ENCODE results near the gene PUS7L. TPM values are rescaled to one million over a fixed set of nuclear protein-coding genes. Genes with fewer than 3 reads are reported as not detected.
"Not testable (repeated sequence)": the region's sequence is repeated elsewhere in the genome, so short reads cannot be mapped to it uniquely, and the experiment has no call there.

Gene PUS7L
- total RNA-seq, 4 donors from 2014 or later, result 3.9 to 9.8 (median 7.0) TPM

- peaks cover 0 to 40% (median 14%) of the 10 kb centered on the region in 4 donors for H3K4me1 ChIP-seq
- H3K9me3 ChIP-seq, result no peaks in the 10 kb centered on the region
- H3K27ac ChIP-seq, result no peak overlapping the region
- no peaks in the 10 kb centered on the region for H3K36me3 ChIP-seq
- TF ChIP-seq EP300 (IDR thresholded peaks at IDR 0.05) (no peak), POLR2A (IDR thresholded peaks at IDR 0.05) (no peak)
- TF ChIP-seq, protein P1, sequence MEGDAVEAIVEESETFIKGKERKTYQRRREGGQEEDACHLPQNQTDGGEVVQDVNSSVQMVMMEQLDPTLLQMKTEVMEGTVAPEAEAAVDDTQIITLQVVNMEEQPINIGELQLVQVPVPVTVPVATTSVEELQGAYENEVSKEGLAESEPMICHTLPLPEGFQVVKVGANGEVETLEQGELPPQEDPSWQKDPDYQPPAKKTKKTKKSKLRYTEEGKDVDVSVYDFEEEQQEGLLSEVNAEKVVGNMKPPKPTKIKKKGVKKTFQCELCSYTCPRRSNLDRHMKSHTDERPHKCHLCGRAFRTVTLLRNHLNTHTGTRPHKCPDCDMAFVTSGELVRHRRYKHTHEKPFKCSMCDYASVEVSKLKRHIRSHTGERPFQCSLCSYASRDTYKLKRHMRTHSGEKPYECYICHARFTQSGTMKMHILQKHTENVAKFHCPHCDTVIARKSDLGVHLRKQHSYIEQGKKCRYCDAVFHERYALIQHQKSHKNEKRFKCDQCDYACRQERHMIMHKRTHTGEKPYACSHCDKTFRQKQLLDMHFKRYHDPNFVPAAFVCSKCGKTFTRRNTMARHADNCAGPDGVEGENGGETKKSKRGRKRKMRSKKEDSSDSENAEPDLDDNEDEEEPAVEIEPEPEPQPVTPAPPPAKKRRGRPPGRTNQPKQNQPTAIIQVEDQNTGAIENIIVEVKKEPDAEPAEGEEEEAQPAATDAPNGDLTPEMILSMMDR (IDR thresholded peaks at IDR 0.05), result no peak
- no peaks in the 10 kb centered on the region for H3K27me3 ChIP-seq
- no peak for DNase-seq (ENCODE audit: low spot score in 2 of 2)
- H3K4me3 ChIP-seq, result no peak overlapping the region
Observed at GRCh38 chr12:43762596-43762995, 4.0 kb upstream of the PUS7L start.

GRCh38 chr12:43761500-43761899, 2.9 kb upstream of the PUS7L start:
- Histone ChIP-seq H3K36me3 (no peaks in the 10 kb centered on the region), H3K4me3 (no peak overlapping the region), H3K4me1 (peaks cover 0 to 41% (median 15%) of the 10 kb centered on the region in 4 donors), H3K9me3 (no peaks in the 10 kb centered on the region), H3K27me3 (no peaks in the 10 kb centered on the region), H3K27ac (no peak overlapping the region)
- TF ChIP-seq, protein P1 (IDR thresholded peaks at IDR 0.05), result no peak
- TF ChIP-seq EP300 (IDR thresholded peaks at IDR 0.05), result no peak
- no peak for TF ChIP-seq POLR2A (IDR thresholded peaks at IDR 0.05)
- no peak for DNase-seq (ENCODE audit: low spot score in 2 of 2)

DNA sequence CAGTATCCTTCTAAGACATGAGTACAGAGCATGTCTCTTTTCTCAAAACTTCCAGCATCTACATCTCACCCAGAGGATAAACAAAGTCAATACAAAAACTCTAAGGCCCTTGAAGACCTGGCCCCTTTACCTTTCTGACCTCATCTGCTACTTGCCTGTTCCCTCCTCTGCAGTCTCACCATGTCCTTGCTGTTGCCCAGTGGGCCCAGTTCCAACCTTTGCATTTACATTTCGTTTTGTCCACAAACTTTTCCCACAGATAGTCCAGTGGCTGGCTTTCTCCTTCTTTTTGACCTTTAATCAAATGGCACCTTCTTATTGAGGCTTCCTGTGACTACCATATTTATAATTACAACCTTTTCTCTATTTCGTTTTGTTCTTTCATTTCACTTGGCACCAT, 1.8 kb upstream of the PUS7L start:
- 78 to 85% methylated on average over 2 of the region's 2 CpGs for WGBS, 2 donors
- no peak overlapping the region for H3K27ac ChIP-seq
- DNase-seq (ENCODE audit: low spot score in 2 of 2), result no peak
- H3K4me1 ChIP-seq, result peaks cover 0 to 38% (median 15%) of the 10 kb centered on the region in 4 donors
- H3K27me3 ChIP-seq, result no peaks in the 10 kb centered on the region
- H3K36me3 ChIP-seq, result no peaks in the 10 kb centered on the region
- H3K9me3 ChIP-seq, result no peaks in the 10 kb centered on the region
- peak overlapping the region in 2 of 4 donors; percentile 77 for H3K4me3 ChIP-seq
- TF ChIP-seq, protein P1 (IDR thresholded peaks at IDR 0.05), result no peak
- TF ChIP-seq POLR2A (IDR thresholded peaks at IDR 0.05), result no peak
- TF ChIP-seq EP300 (IDR thresholded peaks at IDR 0.05), result no peak

DNA sequence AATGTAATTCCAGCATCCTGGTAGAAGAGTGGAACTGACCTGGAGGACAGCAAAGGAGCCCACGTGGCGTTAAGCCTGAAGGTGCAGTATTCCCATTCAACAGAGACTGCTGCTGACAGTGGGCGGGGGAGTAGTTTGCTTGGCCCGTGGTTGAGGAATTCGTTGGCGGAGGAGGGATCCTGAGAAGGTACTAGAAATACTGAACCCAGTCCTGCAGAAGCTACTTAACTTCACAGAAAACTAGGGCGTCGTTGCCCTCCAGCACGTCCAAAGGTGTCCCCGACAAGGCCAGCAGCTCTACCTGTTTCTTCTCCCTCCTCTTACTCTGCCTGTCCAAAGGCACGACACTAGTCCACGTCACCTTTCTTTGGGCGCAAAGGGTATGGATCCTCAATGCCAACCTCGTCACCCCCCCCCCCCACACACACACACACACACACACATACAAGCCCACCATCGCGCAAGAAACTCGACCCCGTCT, 303 bp downstream of the PUS7L start:
- DNase-seq (ENCODE audit: low spot score in 2 of 2), result no peak
- Histone ChIP-seq H3K27me3 (no peaks in the 10 kb centered on the region), H3K36me3 (peaks cover 0 to 14% (median 0%) of the 10 kb centered on the region in 3 donors), H3K4me3 (peak overlapping the region; percentile 54 to 77 (median 72)), H3K27ac (peak overlapping the region; percentile 65 to 90 (median 88)), H3K9me3 (no peaks in the 10 kb centered on the region), H3K4me1 (peaks cover 0 to 38% (median 15%) of the 10 kb centered on the region in 4 donors)
- WGBS, 2 donors, result 1 to 2% methylated on average over 17 to 18 of the region's 18 CpGs
- TF ChIP-seq POLR2A (IDR thresholded peaks at IDR 0.05), result no peak
- TF ChIP-seq, protein P1 (IDR thresholded peaks at IDR 0.05), result no peak
- no peak for TF ChIP-seq EP300 (IDR thresholded peaks at IDR 0.05)

DNA sequence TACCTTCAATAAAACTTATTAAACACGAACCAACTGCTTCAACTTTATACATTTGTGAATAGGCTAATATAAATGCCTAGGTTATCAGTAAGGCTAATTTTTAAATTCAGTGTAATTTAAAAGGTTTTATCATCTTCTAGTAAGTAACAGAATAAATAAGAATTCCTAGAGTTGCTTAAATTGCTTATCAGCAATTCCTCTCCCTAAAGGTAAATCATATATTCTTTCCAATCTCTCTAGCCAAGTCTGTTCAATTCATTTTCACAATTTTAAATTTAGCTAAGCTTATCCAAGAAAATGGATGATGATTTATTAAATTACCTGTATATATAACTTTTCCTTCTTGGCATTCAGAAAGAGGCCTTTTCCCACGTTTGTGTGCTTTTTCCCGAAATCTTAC, 4.6 kb downstream of the PUS7L start:
- Histone ChIP-seq H3K4me3 (no peak overlapping the region), H3K36me3 (peaks cover 0 to 20% (median 0%) of the 10 kb centered on the region in 3 donors), H3K27me3 (no peaks in the 10 kb centered on the region), H3K9me3 (no peaks in the 10 kb centered on the region), H3K27ac (no peak overlapping the region), H3K4me1 (peaks cover 0 to 7% (median 3%) of the 10 kb centered on the region in 4 donors)
- no peak for TF ChIP-seq POLR2A (IDR thresholded peaks at IDR 0.05)
- TF ChIP-seq EP300 (IDR thresholded peaks at IDR 0.05), result no peak
- TF ChIP-seq, protein P1 (IDR thresholded peaks at IDR 0.05), result no peak
- DNase-seq (ENCODE audit: low spot score in 2 of 2), result no peak
- WGBS, 2 donors, result 93 to 97% methylated on average over 3 of the region's 3 CpGs

DNA sequence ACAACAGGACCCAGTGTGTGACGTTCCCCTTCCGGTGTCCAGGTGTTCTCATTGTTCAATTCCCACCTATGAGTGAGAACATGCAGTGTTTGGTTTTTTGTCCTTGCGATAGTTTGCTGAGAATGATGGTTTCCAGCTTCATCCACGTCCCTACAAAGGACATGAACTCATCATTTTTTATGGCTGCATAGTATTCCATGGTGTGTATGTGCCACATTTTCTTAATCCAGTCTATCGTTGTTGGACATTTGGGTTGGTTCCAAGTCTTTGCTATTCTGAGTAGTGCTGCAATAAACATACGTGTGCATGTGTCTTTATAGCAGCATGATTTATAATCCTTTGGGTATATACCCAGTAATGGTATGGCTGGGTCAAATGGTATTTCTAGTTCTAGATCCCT, 7.2 kb downstream of the PUS7L start:
- peaks cover 0 to 25% (median 0%) of the 10 kb centered on the region in 3 donors for H3K36me3 ChIP-seq
- H3K4me3 ChIP-seq; H3K9me3 ChIP-seq; H3K4me1 ChIP-seq; H3K27me3 ChIP-seq; DNase-seq (ENCODE audit: low spot score in 2 of 2); H3K27ac ChIP-seq: not testable (repeated sequence)
- WGBS, 2 donors, result 86 to 89% methylated on average over 6 of the region's 6 CpGs

Data from tibial nerve (tissue), 4 donors.